Natural killer cell (primary cell): ENCODE results near the gene PTPRCAP. TPM values are rescaled to one million over a fixed set of nuclear protein-coding genes. Genes with fewer than 3 reads are reported as not detected.

ENCODE experiments used
- ATAC-seq, 3 donors: fragments of 150-1000 bp in 2 of 3; fragments of 200-7000 bp in 1 of 3; cut with Tn5 transposase; 1 replicate in 1 of 3; 2 replicates in 2 of 3; pipeline ENCODE4 v1.10.0; 2021; ENCODE audit warnings: mild to moderate bottlenecking in 2 of 3, moderate library complexity in 2 of 3
- DNase-seq, 2 donors: peaks; one replicate each; pipeline versions ENCODE4 v3.0.0 to v3.0.0-alpha.2; 2013 to 2021; ENCODE audit warnings: mixed read lengths in 1 of 2
- H3K27ac ChIP-seq: one replicate; pipeline ENCODE4 v1.5.1; 2013; ENCODE audit warnings: mild to moderate bottlenecking, low read length
- H3K27me3 ChIP-seq: one replicate; pipeline ENCODE4 v1.6.1; 2013; ENCODE audit warnings: low read length; ENCODE audit not compliant: control insufficient read depth, insufficient read depth
- H3K36me3 ChIP-seq: one replicate; pipeline ENCODE4 v1.6.1; 2013; ENCODE audit warnings: low read length; ENCODE audit not compliant: control insufficient read depth, insufficient read depth
- H3K4me1 ChIP-seq: one replicate; pipeline ENCODE4 v1.6.1; 2013; ENCODE audit warnings: low read length; ENCODE audit not compliant: control insufficient read depth, insufficient read depth
- H3K4me3 ChIP-seq: one replicate; pipeline ENCODE4 v1.5.1; 2013; ENCODE audit warnings: low read length
- H3K9me3 ChIP-seq: one replicate; pipeline ENCODE4 v1.6.1; 2013; ENCODE audit warnings: low read length; ENCODE audit not compliant: control insufficient read depth, insufficient read depth
- H3K27ac Mint-ChIP-seq, 2 donors: one replicate each; pipeline ENCODE4 v1.8.0; 2022; ENCODE audit warnings: mild to moderate bottlenecking in 2 of 2, mixed read lengths in 2 of 2, moderate library complexity in 1 of 2
- H3K27me3 Mint-ChIP-seq, 2 donors: one replicate each; pipeline ENCODE4 v1.8.0; 2022; ENCODE audit warnings: low read depth in 2 of 2, mixed read lengths in 2 of 2
- H3K36me3 Mint-ChIP-seq: one replicate; pipeline ENCODE4 v1.8.0; 2022; ENCODE audit warnings: mixed read lengths
- H3K4me1 Mint-ChIP-seq, 2 donors: one replicate each; pipeline ENCODE4 v1.8.0; 2022; ENCODE audit warnings: mixed read lengths in 2 of 2
- H3K4me3 Mint-ChIP-seq: one replicate; pipeline ENCODE4 v1.8.0; 2022; ENCODE audit warnings: mild to moderate bottlenecking, moderate library complexity, mixed read lengths
- H3K9me3 Mint-ChIP-seq, 2 donors: one replicate each; pipeline ENCODE4 v1.8.0; 2022; ENCODE audit warnings: mixed read lengths in 2 of 2
- CTCF ChIP-seq: fragments of 200-600 bp; IDR thresholded peaks from one replicate; pipeline ENCODE4 v1.8.0; 2022; ENCODE audit warnings: antibody characterized with exemption
- WGBS: methylation state at CpG from one replicate; pipeline ENCODE4 v1.1.7; 2013; ENCODE audit warnings: missing lambda C conversion rate; ENCODE audit not compliant: insufficient coverage; 5-methylcytosine and 5-hydroxymethylcytosine counted together
- intact Hi-C: fragments of 100-400 bp; cut with micrococcal nuclease; formaldehyde crosslinking; loops from one replicate; pipeline ENCODE4 v1.14.2; 2022
- total RNA-seq, 4 donors: library from RNA; stranded (reverse); fragments of 120-200 nt in 1 of 4; gene quantifications; one replicate each; pipeline versions ENCODE4 v1.2.3 to v1.2.4, GENCODE V29; 2013 to 2022

PTPRCAP gene
- total RNA-seq, 3 donors from 2014 or later (not counting 1 experiment from before 2014, with no cell fraction given), result 240 to 301 (median 269) TPM

DNA sequence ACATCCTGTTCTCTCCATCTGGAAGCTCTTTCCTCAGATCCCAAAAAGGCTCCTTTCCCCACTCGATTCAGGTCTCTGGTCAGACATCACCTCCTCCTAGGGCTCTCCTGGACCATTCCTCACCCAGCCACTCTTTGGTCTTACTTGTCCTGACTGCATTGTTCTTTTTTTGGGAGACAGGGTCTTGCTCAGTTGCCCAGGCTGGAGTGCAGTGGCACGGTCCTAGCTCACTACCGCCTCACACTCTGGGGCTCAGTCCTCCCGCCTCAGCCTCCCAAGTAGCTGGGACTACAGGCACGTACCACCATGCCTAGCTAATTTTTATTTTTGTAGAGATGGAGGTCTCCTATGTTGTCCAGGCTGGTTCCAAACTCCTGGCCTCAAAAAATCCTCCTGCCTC is 8.0 kb upstream of the PTPRCAP start:
- intact Hi-C loops, result no loop called here
- peaks cover 74% of the 10 kb centered on the region for H3K4me1 ChIP-seq
- H3K4me3 Mint-ChIP-seq, result peak overlapping the region; percentile 89
- no peaks in the 10 kb centered on the region for H3K36me3 Mint-ChIP-seq
- H3K27me3 Mint-ChIP-seq, result peaks cover 0 to 2% of the 10 kb centered on the region in 2 donors
- no peaks in the 10 kb centered on the region for H3K27me3 ChIP-seq
- H3K4me1 Mint-ChIP-seq, result peaks cover 34 to 54% of the 10 kb centered on the region in 2 donors
- DNase-seq, result no peak
- no peaks in the 10 kb centered on the region for H3K36me3 ChIP-seq
- 95% methylated on average over 4 of the region's 5 CpGs for WGBS
- no peaks in the 10 kb centered on the region for H3K9me3 ChIP-seq
- H3K27ac ChIP-seq, result peak overlapping the region; percentile 71
- H3K9me3 Mint-ChIP-seq, result no peaks in the 10 kb centered on the region
- no peak for ATAC-seq
- no peak overlapping the region for H3K4me3 ChIP-seq
- H3K27ac Mint-ChIP-seq, result peak overlapping the region; percentile 87 to 89
- TF ChIP-seq CTCF, result no peak

DNA sequence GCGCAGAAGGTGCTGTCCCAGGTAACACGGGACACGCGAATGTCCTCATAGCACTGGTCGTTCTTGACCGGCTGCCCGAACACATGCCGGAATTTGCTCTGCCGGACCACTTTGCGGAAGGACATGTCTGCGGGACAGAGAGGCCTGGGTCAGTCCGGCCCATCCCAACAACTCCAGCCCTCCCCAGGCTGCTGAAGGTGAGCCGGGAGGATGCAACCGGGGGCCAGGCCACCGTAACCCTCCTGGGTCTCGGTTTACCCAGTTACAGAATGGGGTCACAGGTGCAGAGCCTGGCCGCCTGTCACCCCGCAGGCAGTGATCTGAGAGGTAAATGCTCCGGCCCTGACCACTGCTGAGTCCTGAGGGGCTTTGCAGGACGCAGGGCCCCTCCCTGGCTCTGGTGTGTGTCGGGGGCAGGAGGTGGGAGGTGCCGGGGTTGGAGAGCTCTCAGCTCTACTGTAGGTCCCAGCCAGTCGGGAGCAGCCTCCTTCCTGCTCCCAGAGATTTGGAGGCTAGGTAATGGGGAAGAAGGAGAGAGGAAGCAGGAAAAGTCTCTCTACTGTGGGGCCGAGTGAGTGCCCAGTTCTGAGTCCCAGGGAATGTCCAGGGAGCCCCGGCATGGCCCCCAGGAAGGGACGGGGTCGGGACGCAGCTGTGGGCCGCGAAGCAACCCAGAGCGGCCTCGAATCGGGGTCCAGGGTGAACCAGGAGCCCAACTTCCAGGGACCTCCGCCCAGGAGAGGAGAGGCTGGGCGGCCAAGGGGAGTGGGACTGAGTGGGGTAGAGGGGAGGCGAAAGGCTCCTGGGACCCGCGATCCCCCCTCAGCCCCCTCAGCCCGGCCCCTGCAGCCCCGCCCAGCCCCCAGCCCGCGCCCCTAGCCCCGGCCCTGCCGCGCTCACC is 5.3 kb upstream of the PTPRCAP start:
- Histone ChIP-seq H3K4me3 (no peak overlapping the region), H3K9me3 (no peaks in the 10 kb centered on the region), H3K36me3 (no peaks in the 10 kb centered on the region), H3K4me1 (peaks cover 91% of the 10 kb centered on the region), H3K27ac (peak overlapping the region; percentile 65), H3K27me3 (no peaks in the 10 kb centered on the region)
- no peaks in the 10 kb centered on the region for H3K9me3 Mint-ChIP-seq
- DNase-seq (peak in 1 of 2 donors; percentile 39), ATAC-seq (no peak)
- peaks cover 57 to 76% of the 10 kb centered on the region in 2 donors for H3K4me1 Mint-ChIP-seq
- intact Hi-C loops, result no loop called here
- H3K4me3 Mint-ChIP-seq, result peak overlapping the region; percentile 81
- no peak for TF ChIP-seq CTCF
- H3K36me3 Mint-ChIP-seq, result no peaks in the 10 kb centered on the region
- H3K27me3 Mint-ChIP-seq, result no peaks in the 10 kb centered on the region
- WGBS, result 66% methylated on average over 45 of the region's 45 CpGs
- peak overlapping the region; percentile 89 to 91 for H3K27ac Mint-ChIP-seq

DNA sequence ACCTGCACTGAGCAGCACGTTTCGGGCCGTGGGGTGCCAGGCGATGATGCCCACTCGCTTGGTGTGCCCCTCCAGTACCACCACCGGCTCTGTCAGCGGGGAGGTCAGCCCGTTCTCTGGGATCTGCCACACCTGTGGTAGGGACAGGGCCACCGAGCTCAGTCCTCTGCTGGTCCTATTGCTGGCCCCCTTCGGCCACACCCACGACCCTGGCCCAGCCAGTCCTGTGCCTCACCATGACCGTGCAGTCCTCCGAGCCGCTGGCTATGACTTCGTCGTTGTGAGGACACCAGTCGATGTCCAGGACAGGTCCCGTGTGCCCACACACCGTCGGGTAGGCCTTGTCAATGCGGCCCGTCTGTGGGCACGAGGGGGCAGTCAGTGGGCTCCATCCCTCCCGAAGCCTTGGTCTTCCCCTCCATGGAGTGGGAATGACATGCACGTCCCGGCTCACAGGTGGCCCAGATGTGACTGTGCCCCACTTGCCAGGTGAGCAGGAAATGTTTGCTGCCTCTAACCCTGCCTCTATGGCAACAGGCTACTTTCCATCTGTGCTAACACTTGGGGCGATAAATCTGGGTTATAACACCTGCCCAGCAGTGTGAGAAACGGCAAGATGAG is 4.4 kb upstream of the PTPRCAP start:
- Histone ChIP-seq H3K4me1 (peaks cover 86% of the 10 kb centered on the region), H3K36me3 (no peaks in the 10 kb centered on the region), H3K4me3 (no peak overlapping the region), H3K27ac (no peak overlapping the region), H3K9me3 (no peaks in the 10 kb centered on the region), H3K27me3 (no peaks in the 10 kb centered on the region)
- DNase-seq (peak in 1 of 2 donors; percentile 69), ATAC-seq (no peak)
- H3K9me3 Mint-ChIP-seq, result no peaks in the 10 kb centered on the region
- H3K4me3 Mint-ChIP-seq, result peak overlapping the region; percentile 81
- WGBS, result 86% methylated on average over 28 of the region's 28 CpGs
- peak overlapping the region; percentile 89 to 91 for H3K27ac Mint-ChIP-seq
- no peak for TF ChIP-seq CTCF
- H3K27me3 Mint-ChIP-seq, result no peaks in the 10 kb centered on the region
- intact Hi-C loops, result no loop called here
- H3K4me1 Mint-ChIP-seq, result peaks cover 59 to 78% of the 10 kb centered on the region in 2 donors
- no peaks in the 10 kb centered on the region for H3K36me3 Mint-ChIP-seq
